HepG2 (cell line): Measurements from ENCODE around the gene SUSD6. TPM values are rescaled to one million over a fixed set of nuclear protein-coding genes. Genes with fewer than 3 reads are reported as not detected.

Experiments used
- AKAP8 ChIP-seq: sonication (generic); formaldehyde crosslinking; IDR thresholded peaks from 2 replicates; pipeline ENCODE4 v1.5.1; 2020; ENCODE audit warnings: mild to moderate bottlenecking, missing genetic modification reagents
- CHCHD3 ChIP-seq: sonication (generic); formaldehyde crosslinking; IDR thresholded peaks from 2 replicates; pipeline ENCODE4 v1.8.0; 2022; ENCODE audit warnings: mild to moderate bottlenecking, missing genetic modification reagents, moderate library complexity
- KMT2B ChIP-seq: IDR thresholded peaks from 2 replicates; pipeline ENCODE4 v1.6.1; 2016; ENCODE audit warnings: missing genetic modification reagents, missing compliant biosample characterization
- NFKB2 ChIP-seq: sonication (generic); formaldehyde crosslinking; IDR thresholded peaks from 2 replicates; pipeline ENCODE4 v1.4.0; 2020; ENCODE audit warnings: missing genetic modification reagents, borderline replicate concordance
- PRMT3 ChIP-seq: sonication (generic); formaldehyde crosslinking; IDR thresholded peaks from 2 replicates; pipeline ENCODE4 v1.8.1; 2022; ENCODE audit warnings: low read depth, mild to moderate bottlenecking, moderate library complexity, missing genetic modification reagents, borderline replicate concordance
- RFX5 ChIP-seq: IDR thresholded peaks from 2 replicates; pipeline ENCODE4 v1.6.1; 2011; ENCODE audit warnings: low read depth, low read length, improper control_type of control experiment
- SMAD9 ChIP-seq: sonication (generic); formaldehyde crosslinking; IDR thresholded peaks from 2 replicates; pipeline ENCODE4 v1.5.1; 2020; ENCODE audit warnings: mild to moderate bottlenecking, missing genetic modification reagents
- ZC3H13 ChIP-seq: sonication (generic); formaldehyde crosslinking; IDR thresholded peaks from 2 replicates; pipeline ENCODE4 v1.8.1; 2023; ENCODE audit warnings: mild to moderate bottlenecking, missing genetic modification reagents, moderate library complexity
- ZC3H4 ChIP-seq: sonication (generic); formaldehyde crosslinking; IDR thresholded peaks from 2 replicates; pipeline ENCODE4 v1.4.0; 2020; ENCODE audit warnings: missing genetic modification reagents, borderline replicate concordance
- ZNF563 ChIP-seq: sonication (generic); formaldehyde crosslinking; IDR thresholded peaks from 2 replicates; pipeline ENCODE4 v1.8.0; 2022; ENCODE audit warnings: mild to moderate bottlenecking, moderate library complexity, missing genetic modification reagents
- ZNF570 ChIP-seq: sonication (generic); formaldehyde crosslinking; IDR thresholded peaks from 2 replicates; pipeline ENCODE4 v1.4.0; 2020; ENCODE audit warnings: mild to moderate bottlenecking, missing genetic modification reagents, borderline replicate concordance
- polyA plus RNA-seq, 8 experiments: library from polyadenylated mRNA; depleted of rRNA in 3 of 8; stranded (reverse) in 7 of 8; unstranded in 1 of 8; fragments of >200 nt; fragmentation: Illumina TruSeq in 4 of 8; extraction: Trizol in 4 of 8; gene quantifications; 2 replicates each; pipeline versions ENCODE4 v1.2.1 to v1.2.3, GENCODE V29; 2011 to 2016; ENCODE audit warnings: low read depth in 4 of 8, missing spikeins in 1 of 8, mixed read lengths in 1 of 8; ENCODE audit not compliant: insufficient read depth in 1 of 8
- total RNA-seq, 5 experiments: library from RNA; depleted of rRNA; stranded (reverse); fragments of >200 nt; fragmentation: Illumina TruSeq; extraction: Trizol; gene quantifications; 2 replicates each; pipeline ENCODE4 v1.2.3, GENCODE V29; 2016; ENCODE audit warnings: low read depth in 1 of 5
- TF ChIP-seq, protein P1 (sequence below): sonication (generic); formaldehyde crosslinking; IDR thresholded peaks from 2 replicates; pipeline ENCODE4 v1.9.0; 2022; ENCODE audit warnings: low read depth, missing genetic modification reagents
- TF ChIP-seq, protein P2 (sequence below): sonication (generic); formaldehyde crosslinking; IDR thresholded peaks from 2 replicates; pipeline ENCODE4 v1.4.0; 2020; ENCODE audit warnings: missing genetic modification reagents
- TF ChIP-seq, protein P3 (sequence below): sonication (generic); formaldehyde crosslinking; IDR thresholded peaks from 2 replicates; pipeline ENCODE4 v1.5.1; 2020; ENCODE audit warnings: mild to moderate bottlenecking, missing genetic modification reagents, moderate library complexity
- TF ChIP-seq, protein P4 (sequence below): sonication (generic); formaldehyde crosslinking; conservative IDR thresholded peaks from 2 replicates; pipeline ENCODE4 v1.8.0; 2022; ENCODE audit warnings: missing genetic modification reagents

Gene SUSD6
- total and polyA plus RNA-seq, 2 of the 13 experiments (the other 11 are each of a cell fraction or from before 2014, with no cell fraction given) = 7.2 to 7.4 TPM

- no peak for TF ChIP-seq ZNF570 (CRISPR knock-in tag)
- TF ChIP-seq SMAD9 = no peak
- TF ChIP-seq, protein P1, sequence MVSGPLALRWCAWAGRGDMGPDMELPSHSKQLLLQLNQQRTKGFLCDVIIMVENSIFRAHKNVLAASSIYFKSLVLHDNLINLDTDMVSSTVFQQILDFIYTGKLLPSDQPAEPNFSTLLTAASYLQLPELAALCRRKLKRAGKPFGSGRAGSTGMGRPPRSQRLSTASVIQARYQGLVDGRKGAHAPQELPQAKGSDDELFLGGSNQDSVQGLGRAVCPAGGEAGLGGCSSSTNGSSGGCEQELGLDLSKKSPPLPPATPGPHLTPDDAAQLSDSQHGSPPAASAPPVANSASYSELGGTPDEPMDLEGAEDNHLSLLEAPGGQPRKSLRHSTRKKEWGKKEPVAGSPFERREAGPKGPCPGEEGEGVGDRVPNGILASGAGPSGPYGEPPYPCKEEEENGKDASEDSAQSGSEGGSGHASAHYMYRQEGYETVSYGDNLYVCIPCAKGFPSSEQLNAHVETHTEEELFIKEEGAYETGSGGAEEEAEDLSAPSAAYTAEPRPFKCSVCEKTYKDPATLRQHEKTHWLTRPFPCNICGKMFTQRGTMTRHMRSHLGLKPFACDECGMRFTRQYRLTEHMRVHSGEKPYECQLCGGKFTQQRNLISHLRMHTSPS (CRISPR knock-in tag) = no peak
- TF ChIP-seq AKAP8 (CRISPR knock-in tag) = no peak
- TF ChIP-seq, protein P2, sequence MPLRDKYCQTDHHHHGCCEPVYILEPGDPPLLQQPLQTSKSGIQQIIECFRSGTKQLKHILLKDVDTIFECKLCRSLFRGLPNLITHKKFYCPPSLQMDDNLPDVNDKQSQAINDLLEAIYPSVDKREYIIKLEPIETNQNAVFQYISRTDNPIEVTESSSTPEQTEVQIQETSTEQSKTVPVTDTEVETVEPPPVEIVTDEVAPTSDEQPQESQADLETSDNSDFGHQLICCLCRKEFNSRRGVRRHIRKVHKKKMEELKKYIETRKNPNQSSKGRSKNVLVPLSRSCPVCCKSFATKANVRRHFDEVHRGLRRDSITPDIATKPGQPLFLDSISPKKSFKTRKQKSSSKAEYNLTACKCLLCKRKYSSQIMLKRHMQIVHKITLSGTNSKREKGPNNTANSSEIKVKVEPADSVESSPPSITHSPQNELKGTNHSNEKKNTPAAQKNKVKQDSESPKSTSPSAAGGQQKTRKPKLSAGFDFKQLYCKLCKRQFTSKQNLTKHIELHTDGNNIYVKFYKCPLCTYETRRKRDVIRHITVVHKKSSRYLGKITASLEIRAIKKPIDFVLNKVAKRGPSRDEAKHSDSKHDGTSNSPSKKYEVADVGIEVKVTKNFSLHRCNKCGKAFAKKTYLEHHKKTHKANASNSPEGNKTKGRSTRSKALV = peak; percentile 68
- TF ChIP-seq RFX5 = no peak
- 0 out of 2 replicates have a peak, but pooled peaks have one; percentile 35 for TF ChIP-seq PRMT3
- TF ChIP-seq ZC3H4 (CRISPR knock-in tag) = no peak
- TF ChIP-seq ZC3H13 (CRISPR knock-in tag) = no peak
- 0 out of 2 replicates have a peak, but pooled peaks have one; percentile 31 for TF ChIP-seq CHCHD3 (CRISPR knock-in tag)
- TF ChIP-seq KMT2B (CRISPR knock-in tag) = no peak
- TF ChIP-seq, protein P3, sequence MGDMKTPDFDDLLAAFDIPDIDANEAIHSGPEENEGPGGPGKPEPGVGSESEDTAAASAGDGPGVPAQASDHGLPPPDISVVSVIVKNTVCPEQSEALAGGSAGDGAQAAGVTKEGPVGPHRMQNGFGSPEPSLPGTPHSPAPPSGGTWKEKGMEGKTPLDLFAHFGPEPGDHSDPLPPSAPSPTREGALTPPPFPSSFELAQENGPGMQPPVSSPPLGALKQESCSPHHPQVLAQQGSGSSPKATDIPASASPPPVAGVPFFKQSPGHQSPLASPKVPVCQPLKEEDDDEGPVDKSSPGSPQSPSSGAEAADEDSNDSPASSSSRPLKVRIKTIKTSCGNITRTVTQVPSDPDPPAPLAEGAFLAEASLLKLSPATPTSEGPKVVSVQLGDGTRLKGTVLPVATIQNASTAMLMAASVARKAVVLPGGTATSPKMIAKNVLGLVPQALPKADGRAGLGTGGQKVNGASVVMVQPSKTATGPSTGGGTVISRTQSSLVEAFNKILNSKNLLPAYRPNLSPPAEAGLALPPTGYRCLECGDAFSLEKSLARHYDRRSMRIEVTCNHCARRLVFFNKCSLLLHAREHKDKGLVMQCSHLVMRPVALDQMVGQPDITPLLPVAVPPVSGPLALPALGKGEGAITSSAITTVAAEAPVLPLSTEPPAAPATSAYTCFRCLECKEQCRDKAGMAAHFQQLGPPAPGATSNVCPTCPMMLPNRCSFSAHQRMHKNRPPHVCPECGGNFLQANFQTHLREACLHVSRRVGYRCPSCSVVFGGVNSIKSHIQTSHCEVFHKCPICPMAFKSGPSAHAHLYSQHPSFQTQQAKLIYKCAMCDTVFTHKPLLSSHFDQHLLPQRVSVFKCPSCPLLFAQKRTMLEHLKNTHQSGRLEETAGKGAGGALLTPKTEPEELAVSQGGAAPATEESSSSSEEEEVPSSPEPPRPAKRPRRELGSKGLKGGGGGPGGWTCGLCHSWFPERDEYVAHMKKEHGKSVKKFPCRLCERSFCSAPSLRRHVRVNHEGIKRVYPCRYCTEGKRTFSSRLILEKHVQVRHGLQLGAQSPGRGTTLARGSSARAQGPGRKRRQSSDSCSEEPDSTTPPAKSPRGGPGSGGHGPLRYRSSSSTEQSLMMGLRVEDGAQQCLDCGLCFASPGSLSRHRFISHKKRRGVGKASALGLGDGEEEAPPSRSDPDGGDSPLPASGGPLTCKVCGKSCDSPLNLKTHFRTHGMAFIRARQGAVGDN (CRISPR knock-in tag) = peak; percentile 61
- TF ChIP-seq NFKB2 (CRISPR knock-in tag) = no peak
- 0 out of 2 replicates have a peak, but pooled peaks have one; percentile 66 for TF ChIP-seq ZNF563
- TF ChIP-seq, protein P4, sequence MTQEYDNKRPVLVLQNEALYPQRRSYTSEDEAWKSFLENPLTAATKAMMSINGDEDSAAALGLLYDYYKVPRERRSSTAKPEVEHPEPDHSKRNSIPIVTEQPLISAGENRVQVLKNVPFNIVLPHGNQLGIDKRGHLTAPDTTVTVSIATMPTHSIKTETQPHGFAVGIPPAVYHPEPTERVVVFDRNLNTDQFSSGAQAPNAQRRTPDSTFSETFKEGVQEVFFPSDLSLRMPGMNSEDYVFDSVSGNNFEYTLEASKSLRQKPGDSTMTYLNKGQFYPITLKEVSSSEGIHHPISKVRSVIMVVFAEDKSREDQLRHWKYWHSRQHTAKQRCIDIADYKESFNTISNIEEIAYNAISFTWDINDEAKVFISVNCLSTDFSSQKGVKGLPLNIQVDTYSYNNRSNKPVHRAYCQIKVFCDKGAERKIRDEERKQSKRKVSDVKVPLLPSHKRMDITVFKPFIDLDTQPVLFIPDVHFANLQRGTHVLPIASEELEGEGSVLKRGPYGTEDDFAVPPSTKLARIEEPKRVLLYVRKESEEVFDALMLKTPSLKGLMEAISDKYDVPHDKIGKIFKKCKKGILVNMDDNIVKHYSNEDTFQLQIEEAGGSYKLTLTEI (CRISPR knock-in tag) = no peak
Measured at GRCh38 chr14:69572030-69572840, 39.2 kb upstream of the SUSD6 start (continued).
